ENCODE results near the gene NRF1.

NRF1 gene

GRCh38 chr7:129771201-129771927, 159.8 kb downstream of the NRF1 start:
- DNase-seq (ENCODE audit: low spot score) = no peak

GRCh38 chr7:129771928-129772479, 160.5 kb downstream of the NRF1 start:
- DNase-seq (ENCODE audit: low spot score) = no peak

GRCh38 chr7:129772646-129773280, 161.2 kb downstream of the NRF1 start:
- no peak for DNase-seq (ENCODE audit: low spot score)

GRCh38 chr7:129773328-129773731, 161.8 kb downstream of the NRF1 start:
- no peak for DNase-seq (ENCODE audit: low spot score)

GRCh38 chr7:129773871-129774270, 162.4 kb downstream of the NRF1 start:
- DNase-seq (ENCODE audit: low spot score) = no peak

GRCh38 chr7:129774359-129774758, 162.8 kb downstream of the NRF1 start:
- DNase-seq (ENCODE audit: low spot score) = no peak

GRCh38 chr7:129774871-129775694, 163.6 kb downstream of the NRF1 start:
- no peak for DNase-seq (ENCODE audit: low spot score)

- no peak for DNase-seq (ENCODE audit: low spot score)
These were observed 164.3 kb downstream of the NRF1 start for GRCh38 chr7:129775695-129776361.

- no peak for DNase-seq (ENCODE audit: low spot score)
These were observed 164.8 kb downstream of the NRF1 start for GRCh38 chr7:129776362-129776722.

- DNase-seq (ENCODE audit: low spot score) = no peak
These were observed 165.8 kb downstream of the NRF1 start for GRCh38 chr7:129777195-129777844.

GRCh38 chr7:129777993-129778769, 166.7 kb downstream of the NRF1 start:
- DNase-seq (ENCODE audit: low spot score) = no peak

GRCh38 chr7:129778770-129779601, 167.5 kb downstream of the NRF1 start:
- DNase-seq (ENCODE audit: low spot score) = no peak

GRCh38 chr7:129779602-129780256, 168.2 kb downstream of the NRF1 start:
- peak; percentile 77 for DNase-seq (ENCODE audit: low spot score)

- peak; percentile 92 for DNase-seq (ENCODE audit: low spot score)
These were observed 168.9 kb downstream of the NRF1 start for GRCh38 chr7:129780257-129780973.

GRCh38 chr7:129780974-129781927, 169.7 kb downstream of the NRF1 start:
- DNase-seq (ENCODE audit: low spot score) = peak; percentile 56

GRCh38 chr7:129781928-129782817, 170.7 kb downstream of the NRF1 start:
- no peak for DNase-seq (ENCODE audit: low spot score)
